Ectodermal cell (in vitro differentiated cells): Measurements from ENCODE around the gene ST6GALNAC2.
"Not testable (repeated sequence)": the region's sequence is repeated elsewhere in the genome, so short reads cannot be mapped to it uniquely, and the experiment has no call there.

Source experiments
- H3K27ac ChIP-seq: 2 replicates; pipeline ENCODE4 v1.7.0; 2013; ENCODE audit warnings: mild to moderate bottlenecking, low read depth, low read length; ENCODE audit not compliant: insufficient read depth, poor library complexity, severe bottlenecking
- H3K27me3 ChIP-seq: 2 replicates; pipeline ENCODE4 v1.7.0; 2013; ENCODE audit warnings: mild to moderate bottlenecking, low read length; ENCODE audit not compliant: insufficient read depth, control insufficient read depth, poor library complexity, severe bottlenecking
- H3K36me3 ChIP-seq: one replicate; pipeline ENCODE4 v1.7.0; 2013; ENCODE audit warnings: low read length; ENCODE audit not compliant: control insufficient read depth, insufficient read depth
- H3K4me1 ChIP-seq: one replicate; pipeline ENCODE4 v1.7.0; 2013; ENCODE audit warnings: low read length; ENCODE audit not compliant: control insufficient read depth, insufficient read depth
- H3K4me3 ChIP-seq: 2 replicates; pipeline ENCODE4 v1.7.0; 2013; ENCODE audit warnings: low read depth, low read length, control low read depth; ENCODE audit not compliant: insufficient read depth
- H3K9me3 ChIP-seq: 2 replicates; pipeline ENCODE4 v1.7.0; 2013; ENCODE audit warnings: mild to moderate bottlenecking, low read length, moderate library complexity; ENCODE audit not compliant: control insufficient read depth
- WGBS, 2 experiments: methylation state at CpG; one replicate each; pipeline ENCODE4 v1.1.7; 2013; ENCODE audit warnings: missing lambda C conversion rate in 2 of 2; 5-methylcytosine and 5-hydroxymethylcytosine counted together

ST6GALNAC2 gene

GRCh38 chr17:76564991-76565727 lies 20.5 kb downstream of the ST6GALNAC2 start:
- not testable (repeated sequence) for H3K4me1 ChIP-seq, H3K4me3 ChIP-seq, H3K27me3 ChIP-seq, H3K36me3 ChIP-seq, H3K9me3 ChIP-seq, H3K27ac ChIP-seq
- WGBS, 2 experiments: 77 to 83% methylated on average over 5 to 8 of the region's 8 CpGs

GRCh38 chr17:76563359-76563758 lies 22.3 kb downstream of the ST6GALNAC2 start:
- H3K4me1 ChIP-seq: peaks cover 10% of the 10 kb centered on the region
- not testable (repeated sequence) for H3K9me3 ChIP-seq, H3K27me3 ChIP-seq, H3K36me3 ChIP-seq, H3K4me3 ChIP-seq, H3K27ac ChIP-seq
- 93 to 94% methylated on average over 2 of the region's 2 CpGs for WGBS, 2 experiments

- Histone ChIP-seq H3K36me3 (peaks cover 9% of the 10 kb centered on the region), H3K4me1 (peaks cover 10% of the 10 kb centered on the region), H3K27me3 (no peaks in the 10 kb centered on the region), H3K9me3 (no peaks in the 10 kb centered on the region), H3K27ac (no peak overlapping the region), H3K4me3 (no peak overlapping the region)
- WGBS, 2 experiments: 95 to 97% methylated on average over 6 of the region's 6 CpGs
These were observed 22.9 kb downstream of the ST6GALNAC2 start for GRCh38 chr17:76562734-76563148.

DNA sequence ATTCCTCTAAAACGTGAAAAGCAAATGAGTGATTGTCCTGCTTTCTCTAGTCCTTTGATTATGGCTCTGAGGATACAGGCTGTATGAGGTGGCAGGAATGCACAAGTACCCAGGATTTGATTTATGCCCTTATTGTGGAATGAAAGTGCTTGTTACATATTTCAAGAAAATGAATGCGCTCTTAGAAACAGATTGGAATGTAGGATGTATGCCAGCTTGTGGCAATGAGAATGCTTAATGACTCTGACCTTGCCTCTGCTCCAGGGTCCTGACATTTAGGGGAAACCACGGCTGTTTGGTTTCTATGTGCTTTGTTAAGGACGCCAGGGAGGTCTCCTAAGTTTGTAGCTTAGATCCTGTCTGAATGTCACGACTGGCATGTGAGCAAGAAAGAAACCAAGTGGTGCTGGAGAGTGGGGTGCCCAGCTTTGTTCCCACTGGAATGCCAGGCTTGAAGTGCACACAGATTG lies 23.8 kb downstream of the ST6GALNAC2 start:
- Histone ChIP-seq H3K27me3 (no peaks in the 10 kb centered on the region), H3K4me1 (peaks cover 10% of the 10 kb centered on the region), H3K9me3 (no peaks in the 10 kb centered on the region), H3K36me3 (peaks cover 9% of the 10 kb centered on the region), H3K4me3 (no peak overlapping the region), H3K27ac (no peak overlapping the region)
- 95% methylated on average over 5 of the region's 5 CpGs for WGBS, 2 experiments

GRCh38 chr17:76561332-76561731 lies 24.3 kb downstream of the ST6GALNAC2 start:
- Histone ChIP-seq H3K4me1 (peaks cover 10% of the 10 kb centered on the region), H3K36me3 (peaks cover 9% of the 10 kb centered on the region), H3K9me3 (no peaks in the 10 kb centered on the region), H3K4me3 (no peak overlapping the region), H3K27me3 (no peaks in the 10 kb centered on the region), H3K27ac (no peak overlapping the region)
- 96 to 98% methylated on average over 7 of the region's 7 CpGs for WGBS, 2 experiments

DNA sequence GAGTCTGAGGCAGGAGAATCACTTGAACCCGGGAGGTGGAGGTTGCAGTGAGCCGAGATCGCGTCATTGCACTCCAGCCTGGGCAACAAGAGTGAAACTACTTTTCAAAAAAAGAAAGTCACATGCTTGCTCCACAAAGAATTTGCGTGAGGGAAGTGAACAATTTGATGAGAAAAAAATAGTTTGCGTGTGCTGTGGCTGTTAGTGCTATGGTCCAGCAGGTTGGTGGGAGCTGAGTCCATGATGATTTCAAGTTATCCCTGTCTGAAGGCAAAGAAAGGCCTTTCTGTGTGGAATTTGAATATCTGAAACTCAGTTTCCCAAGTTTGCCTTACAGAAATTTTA lies 24.8 kb downstream of the ST6GALNAC2 start:
- peaks cover 10% of the 10 kb centered on the region for H3K4me1 ChIP-seq
- no peak overlapping the region for H3K27ac ChIP-seq
- no peak overlapping the region for H3K4me3 ChIP-seq
- H3K36me3 ChIP-seq: peaks cover 9% of the 10 kb centered on the region
- 91 to 96% methylated on average over 6 of the region's 6 CpGs for WGBS, 2 experiments
- no peaks in the 10 kb centered on the region for H3K27me3 ChIP-seq
- no peaks in the 10 kb centered on the region for H3K9me3 ChIP-seq

DNA sequence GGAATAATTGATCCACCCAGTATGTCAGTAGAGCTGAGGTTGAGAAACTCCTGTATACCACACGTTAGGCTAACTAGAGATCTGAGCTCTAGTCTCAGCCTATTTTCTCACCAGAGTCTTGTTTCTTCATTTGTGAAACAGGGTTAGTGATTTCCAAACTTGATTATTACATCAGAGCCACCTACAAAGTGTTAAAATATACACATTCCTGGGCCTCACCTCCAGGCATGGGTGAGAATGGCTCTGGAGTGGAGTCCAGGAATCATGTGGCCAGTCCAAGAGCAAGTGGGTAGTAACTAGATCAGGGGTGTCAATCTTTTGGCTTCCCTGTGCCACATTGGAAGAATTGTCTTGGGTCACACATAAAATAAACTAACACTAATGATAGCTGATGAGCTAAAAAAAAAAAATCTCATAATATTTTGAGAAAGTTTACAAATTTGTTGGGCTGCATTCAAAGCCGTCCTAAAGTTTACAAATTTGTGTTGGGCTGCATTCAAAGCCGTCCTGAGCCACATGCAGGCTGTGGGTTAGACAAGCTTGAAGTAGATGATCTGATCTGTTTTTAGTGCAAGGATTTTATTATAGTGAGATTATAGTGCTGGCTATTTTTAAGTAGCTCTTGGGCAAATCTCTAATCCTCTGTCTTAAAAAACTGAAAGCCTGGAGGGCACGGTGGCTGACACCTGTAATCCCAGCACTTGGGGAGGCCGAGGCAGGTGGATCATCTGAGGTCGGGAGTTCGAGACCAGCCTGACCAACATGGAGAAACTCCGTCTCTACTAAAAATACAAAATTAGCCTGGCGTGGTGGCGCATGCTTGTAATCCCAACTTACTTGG lies 25.4 kb downstream of the ST6GALNAC2 start:
- H3K36me3 ChIP-seq: peaks cover 9% of the 10 kb centered on the region
- WGBS, 2 experiments: 89 to 94% methylated on average over 10 of the region's 10 CpGs
- no peaks in the 10 kb centered on the region for H3K9me3 ChIP-seq
- no peaks in the 10 kb centered on the region for H3K27me3 ChIP-seq
- no peak overlapping the region for H3K27ac ChIP-seq
- H3K4me3 ChIP-seq: no peak overlapping the region
- peaks cover 10% of the 10 kb centered on the region for H3K4me1 ChIP-seq

GRCh38 chr17:76559460-76559859 lies 26.2 kb downstream of the ST6GALNAC2 start:
- H3K27ac ChIP-seq, H3K27me3 ChIP-seq, H3K9me3 ChIP-seq, H3K36me3 ChIP-seq: not testable (repeated sequence)
- 94 to 98% methylated on average over 7 of the region's 7 CpGs for WGBS, 2 experiments
- peak overlapping the region; percentile 71 for H3K4me3 ChIP-seq
- H3K4me1 ChIP-seq: peaks cover 10% of the 10 kb centered on the region

GRCh38 chr17:76558198-76559095 lies 27.2 kb downstream of the ST6GALNAC2 start:
- H3K27ac ChIP-seq: peak overlapping the region; percentile 31
- H3K36me3 ChIP-seq: peaks cover 9% of the 10 kb centered on the region
- H3K4me3 ChIP-seq: peak overlapping the region; percentile 71
- 1 to 2% methylated on average over 14 of the region's 14 CpGs for WGBS, 2 experiments
- peaks cover 10% of the 10 kb centered on the region for H3K4me1 ChIP-seq
- no peaks in the 10 kb centered on the region for H3K9me3 ChIP-seq
- H3K27me3 ChIP-seq: no peaks in the 10 kb centered on the region
